Heart left ventricle (tissue), 13 donors: ENCODE measurements around the gene AOC2.

ENCODE experiments used
- CTCF ChIP-seq, 12 donors: fragments of 200-600 bp; sonication (generic) in 4 of 12; IDR thresholded peaks; one replicate each; pipeline versions ENCODE4 v1.5.0 to v1.8.0; 2018 to 2022; ENCODE audit warnings: antibody characterized with exemption in 12 of 12, mild to moderate bottlenecking in 5 of 12
- POLR2A ChIP-seq, 2 donors: fragments of 450-650 bp; IDR thresholded peaks; one replicate each; pipeline ENCODE4 v1.6.1; 2017; ENCODE audit warnings: antibody characterized with exemption in 2 of 2, mild to moderate bottlenecking in 2 of 2, moderate library complexity in 2 of 2
- donor health status: ischemic (EF 13 %, LVEDD 7.1; RV severe dilation, severe dysfunction).
- donor health status: DM: no; HTN: yes; CAD: no.
- donor health status: DM: no; HTN: no; CAD: no.
- donor health status: ischemic (EF 25% LVEDD 6.9; RV normal size, moderate dysfunction).
- donor health status: ischemic (EF 25% LVEDD 5.7; RV mildly dilated, moderate dysfunction).
- donor health status: ischemic (EF 35%, LVEDD 5.7; RV mildly dilated, moderate dysfunction).
- donor health status: nonischemic (EF 11% LVEDD 7.7; RV severe dilation, severe dysfunction).
- donor health status: DM: yes; HTN: yes; CAD: no.
- donor health status: PGD.
- donor health status: ischemic (EF 29% LVEDD 5.4; RV normal size, mild dysfunction).
- donor health status: nonischemic (EF 23%, LVEDD 6.1; RV moderate dilation, normal function).

- no peak for TF ChIP-seq POLR2A (IDR thresholded peaks at IDR 0.05)
- no peak for TF ChIP-seq CTCF (IDR thresholded peaks at IDR 0.05)
Measured at GRCh38 chr17:42895185-42895555, 50.8 kb downstream of the AOC2 start.
